HG03159 (cell line): Measurements from ENCODE around the gene SELENOV.

Experiments
- ATAC-seq: cut with Tn5 transposase; IDR thresholded peaks from one replicate; pipeline ENCODE4 v1.9.1; 2021; ENCODE audit warnings: mild to moderate bottlenecking, moderate library complexity; ENCODE audit not compliant: unreplicated experiment

Gene SELENOV

DNA sequence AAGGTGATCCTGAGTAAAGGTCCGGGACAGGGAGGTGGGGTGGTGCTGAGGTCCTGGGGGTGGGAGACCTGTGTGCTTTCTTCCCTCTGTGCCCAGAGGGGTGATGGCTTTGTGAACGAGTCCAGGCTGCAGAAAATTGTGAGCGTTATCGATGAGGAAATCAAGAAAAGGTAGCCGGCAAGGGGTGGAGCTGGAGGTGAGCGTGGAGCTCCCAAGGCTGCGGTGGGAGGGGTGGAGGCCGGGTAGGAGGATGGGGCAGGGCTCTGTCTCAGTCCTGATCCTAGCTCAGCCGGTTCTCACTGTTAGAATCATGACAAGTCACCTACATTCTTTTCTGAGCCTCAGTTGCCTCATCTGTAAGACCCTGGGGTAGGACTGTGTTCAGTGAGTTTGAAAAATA lies 4.0 kb downstream of the SELENOV start:
- ATAC-seq = no peak

DNA sequence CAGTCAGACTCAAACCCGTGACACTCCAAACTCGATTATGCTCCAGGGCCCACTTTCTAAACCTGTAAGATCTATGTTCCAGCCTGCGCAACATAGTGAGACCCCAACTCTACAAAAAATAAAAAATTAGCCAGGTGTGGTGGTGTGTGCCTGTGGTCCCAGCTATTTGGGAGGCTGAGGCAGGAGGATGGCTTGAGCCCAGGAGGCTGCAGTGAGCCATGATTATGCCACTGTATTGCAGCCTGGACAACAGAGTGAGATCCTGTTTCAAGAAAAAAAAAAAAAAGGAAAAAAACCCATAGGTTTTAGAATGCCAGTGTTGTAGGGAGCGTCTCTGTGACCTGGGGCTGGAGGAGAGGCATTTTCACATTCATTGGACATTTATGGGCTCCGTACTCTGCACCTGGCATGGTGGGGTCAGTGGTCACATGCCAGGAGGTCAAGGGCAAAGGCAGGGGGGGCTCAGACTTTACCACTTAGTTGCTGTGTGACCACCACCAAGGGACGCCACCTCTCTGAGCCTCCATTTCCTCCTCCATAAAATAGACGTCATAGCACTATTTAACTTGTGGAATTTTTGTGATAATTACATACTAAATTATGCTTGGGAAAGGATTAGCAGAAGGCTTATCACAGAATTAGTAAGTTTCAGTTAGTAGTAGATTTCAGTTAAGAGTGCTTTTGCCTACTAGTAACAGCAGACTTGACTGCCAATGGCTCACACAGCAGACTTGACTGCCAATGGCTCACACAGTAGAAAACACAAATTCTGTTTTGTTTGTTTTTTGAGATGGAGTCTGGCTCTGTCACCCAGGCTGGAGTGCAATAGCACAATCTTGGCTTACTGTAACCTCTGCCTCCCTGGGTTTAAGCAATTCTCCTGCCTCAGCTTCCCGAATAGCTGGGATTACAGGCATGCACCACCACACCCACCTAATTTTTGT lies 5.9 kb downstream of the SELENOV start:
- ATAC-seq = no peak

DNA sequence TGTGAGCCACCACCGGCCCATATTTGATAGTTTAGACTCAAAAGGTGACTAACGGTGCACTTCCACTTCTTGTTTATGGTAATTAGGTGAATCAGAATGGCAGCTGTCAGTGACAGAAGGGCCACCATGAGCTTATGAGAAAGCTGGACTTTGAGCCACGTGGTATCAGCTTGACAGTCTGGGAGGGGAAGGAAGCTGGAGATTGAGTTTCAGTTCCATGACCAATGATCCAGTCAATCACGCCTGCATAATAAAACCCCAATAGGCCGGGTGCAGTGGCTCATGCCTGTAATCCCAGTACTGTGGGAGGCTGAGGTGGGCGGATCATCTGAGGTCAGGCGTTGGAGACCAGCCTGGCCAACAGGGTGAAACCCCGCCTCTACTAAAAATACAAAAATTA lies 9.6 kb downstream of the SELENOV start:
- ATAC-seq = no peak

DNA sequence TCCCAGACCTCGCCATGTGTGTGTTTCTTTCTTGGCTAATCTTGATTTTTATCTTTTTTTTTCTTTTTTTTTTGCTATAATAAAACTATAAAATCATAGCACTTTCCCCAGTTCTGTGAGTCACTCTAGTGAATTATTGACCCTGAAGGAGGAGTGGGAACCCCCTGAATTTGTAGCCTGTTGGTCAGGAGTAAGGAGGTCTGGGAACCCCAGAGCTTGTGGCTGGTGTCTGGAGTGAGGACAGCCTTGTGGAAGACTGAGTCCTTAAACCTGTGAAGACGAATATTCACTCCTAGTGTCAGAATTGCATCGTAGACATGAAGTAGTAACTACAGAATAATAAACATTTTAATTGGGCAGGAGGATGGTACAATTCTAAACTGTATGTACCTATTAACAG lies 10.3 kb downstream of the SELENOV start:
- ATAC-seq = no peak

DNA sequence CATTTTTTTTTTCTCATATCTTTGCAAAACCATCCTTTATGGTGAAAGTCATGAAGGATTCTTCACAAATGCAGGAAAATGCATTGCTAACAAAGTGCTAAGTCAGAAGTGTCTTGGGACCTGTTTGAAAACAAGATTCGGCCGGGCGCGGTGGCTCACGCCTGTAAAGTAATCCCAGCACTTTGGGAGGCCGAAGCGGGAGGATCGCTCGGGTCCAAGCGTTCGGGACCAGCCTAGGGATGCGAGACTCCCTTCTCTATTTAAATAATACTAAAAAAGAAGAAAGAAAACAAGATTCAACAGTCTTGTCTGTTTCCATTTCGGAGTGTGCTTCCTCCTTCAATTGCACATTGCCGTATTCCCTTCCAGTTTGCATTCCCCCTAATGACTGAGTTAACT lies 16.9 kb downstream of the SELENOV start:
- no peak for ATAC-seq

DNA sequence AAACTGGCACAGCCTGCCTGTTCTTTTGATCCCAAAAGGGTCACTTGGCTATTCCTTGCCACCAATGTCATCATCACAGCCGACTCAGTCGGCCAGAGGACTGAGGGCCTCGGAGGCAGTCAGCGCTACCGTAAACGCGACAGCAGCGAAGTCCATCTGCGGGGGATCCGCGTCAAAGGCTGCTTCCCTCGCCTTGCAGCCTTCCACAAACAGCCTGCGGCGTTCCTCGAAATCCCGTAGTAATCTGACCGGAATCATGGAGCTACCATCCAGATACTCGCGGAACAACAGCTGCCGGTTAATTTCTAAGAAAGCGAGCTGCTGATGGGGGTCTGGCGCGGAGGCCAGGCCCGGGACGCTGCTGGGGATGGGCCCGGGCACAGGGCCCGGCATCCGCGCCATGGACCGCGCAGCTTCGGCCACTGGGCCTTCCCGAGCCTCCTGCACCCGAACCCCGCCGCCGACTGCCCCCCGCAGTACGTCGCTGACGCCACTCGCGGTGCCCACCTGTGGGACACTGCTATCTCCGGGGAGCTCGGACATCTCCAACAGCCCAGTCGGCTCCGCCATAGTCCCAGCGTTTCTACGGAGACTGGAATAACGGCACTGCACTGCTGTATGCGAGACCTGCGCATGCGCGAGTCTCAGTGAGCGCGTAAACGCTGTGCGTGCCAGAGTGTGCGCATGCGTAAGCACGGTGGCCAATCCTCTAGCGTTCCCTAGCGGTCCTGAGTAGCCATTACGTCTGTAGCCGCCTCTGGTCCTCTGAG lies 17.5 kb downstream of the SELENOV start, which contains the start of gene EID2B:
EID2B (minus strand) TSS at position 620 of the 770 bp plus-strand sequence; CDS start at position 570, 50 bp downstream.
- ATAC-seq = peak; percentile 94

DNA sequence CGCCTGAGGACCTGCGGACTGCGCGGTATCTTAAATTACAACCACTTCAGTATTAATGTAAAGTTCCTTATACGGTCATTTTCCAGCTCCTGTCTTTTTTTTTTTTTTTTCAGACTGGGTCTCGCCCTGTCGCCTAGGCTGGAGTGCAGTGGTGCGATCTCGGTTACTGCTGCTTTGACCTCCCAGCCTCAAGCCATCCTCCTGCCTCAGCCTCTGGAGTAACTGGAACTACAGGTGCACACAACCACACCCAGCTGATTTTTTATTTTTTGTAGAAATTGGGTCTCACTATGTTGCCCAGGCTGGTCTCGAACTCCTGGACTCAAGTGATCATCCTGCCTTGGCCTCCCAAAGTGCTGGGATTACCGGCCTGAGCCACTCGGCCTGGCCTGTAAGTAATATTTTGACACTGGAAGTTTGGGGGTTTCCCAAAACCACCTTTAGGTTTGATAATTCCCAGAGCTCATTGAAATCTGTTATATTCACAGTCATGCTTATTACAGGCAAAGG lies 18.1 kb downstream of the SELENOV start:
- ATAC-seq = peak; percentile 3

DNA sequence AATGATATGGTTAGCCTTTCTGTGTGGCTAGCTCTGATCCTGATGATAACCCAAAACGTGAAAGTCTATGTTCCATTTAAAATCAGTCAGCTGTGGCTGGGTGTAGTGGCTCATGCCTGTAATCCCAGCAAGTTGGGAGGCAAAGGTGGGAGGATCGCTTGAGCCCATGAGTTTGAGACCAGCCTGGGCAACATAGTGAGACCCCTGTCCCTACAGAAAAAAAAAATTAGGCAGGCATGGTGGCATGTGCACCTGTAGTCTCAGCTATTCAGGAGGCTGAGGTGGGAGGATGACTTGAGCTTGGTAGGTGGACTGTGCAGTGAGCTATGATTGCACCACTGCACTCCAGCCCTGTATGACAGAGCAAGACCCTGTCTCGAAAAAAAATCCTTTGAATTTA lies 18.9 kb downstream of the SELENOV start:
- no peak for ATAC-seq

DNA sequence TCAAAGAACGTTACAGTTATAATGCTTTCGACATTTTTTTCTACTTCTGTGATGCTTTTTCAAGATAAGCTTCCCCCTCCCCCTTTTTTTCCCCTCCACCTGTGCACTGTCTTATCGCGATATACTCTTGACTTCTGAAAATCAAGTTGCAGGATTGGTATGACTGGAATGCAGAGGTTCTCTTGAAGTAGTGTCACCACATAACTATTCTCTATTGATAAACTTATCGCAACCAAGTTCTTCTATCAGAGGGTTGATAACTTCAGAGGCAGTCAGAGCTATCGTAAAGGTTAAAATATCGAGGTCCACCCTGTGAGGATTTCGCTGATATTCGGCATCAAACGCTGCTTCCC lies 24.2 kb downstream of the SELENOV start:
- no peak for ATAC-seq

DNA sequence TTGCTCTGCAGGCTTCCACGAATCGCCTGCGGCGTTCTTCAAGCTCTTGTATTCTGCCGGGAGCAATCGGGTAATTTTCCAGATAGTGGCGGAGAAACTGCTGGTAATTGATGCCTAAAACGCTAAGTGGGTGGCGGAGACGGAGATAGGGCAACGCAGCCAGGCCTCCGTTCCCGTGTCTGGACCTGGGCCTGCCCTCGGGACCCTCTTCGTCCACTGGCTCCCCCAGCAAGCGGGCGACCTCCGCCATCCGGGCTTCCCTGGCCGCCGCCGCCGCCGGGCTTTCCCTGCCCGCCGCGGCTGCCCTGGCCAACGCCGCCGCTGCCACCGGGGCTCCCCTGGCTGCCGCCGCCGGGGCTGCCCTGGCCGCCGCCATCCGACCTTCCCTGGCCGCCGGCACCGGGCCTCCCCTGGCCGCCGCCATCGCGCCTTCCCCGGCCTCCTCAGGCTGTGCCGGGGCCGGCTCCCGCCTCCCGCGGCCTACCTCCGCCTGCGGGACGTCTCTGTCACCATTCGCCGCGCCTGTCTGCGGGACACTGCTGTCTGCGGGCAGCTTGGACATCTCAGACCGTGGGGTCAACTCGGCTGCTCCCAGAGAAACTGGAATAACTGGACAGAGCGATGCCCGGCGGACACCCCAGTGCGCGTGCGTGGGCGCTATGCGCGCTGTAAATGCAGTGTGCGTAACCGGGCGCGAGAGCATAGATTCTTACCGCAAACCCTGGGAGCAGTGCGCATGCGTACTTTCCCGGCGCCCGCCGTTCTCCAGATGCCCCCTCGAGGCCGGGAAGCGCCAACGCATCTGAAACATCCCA lies 24.8 kb downstream of the SELENOV start, which contains the start of gene EID2:
EID2 (minus strand) TSS at position 644 of the 815 bp plus-strand sequence; CDS start at position 562, 82 bp downstream.
- peak; percentile 85 for ATAC-seq

DNA sequence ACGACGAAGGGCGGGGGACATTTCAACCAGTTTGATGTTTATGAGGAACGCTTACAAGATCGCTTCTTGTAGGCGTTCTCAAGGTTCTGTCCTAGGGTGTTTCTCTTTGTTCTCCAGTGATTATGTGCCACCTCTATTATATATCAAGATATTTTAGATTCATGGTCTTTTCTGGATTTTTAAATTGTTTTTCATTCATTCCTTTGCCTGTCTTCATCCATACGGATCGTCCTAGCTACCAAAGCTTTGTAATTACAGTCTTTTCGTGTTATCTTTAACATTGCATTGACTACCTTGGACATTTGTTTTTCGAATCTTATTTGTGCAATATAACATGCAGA lies 25.4 kb downstream of the SELENOV start:
- no peak for ATAC-seq

DNA sequence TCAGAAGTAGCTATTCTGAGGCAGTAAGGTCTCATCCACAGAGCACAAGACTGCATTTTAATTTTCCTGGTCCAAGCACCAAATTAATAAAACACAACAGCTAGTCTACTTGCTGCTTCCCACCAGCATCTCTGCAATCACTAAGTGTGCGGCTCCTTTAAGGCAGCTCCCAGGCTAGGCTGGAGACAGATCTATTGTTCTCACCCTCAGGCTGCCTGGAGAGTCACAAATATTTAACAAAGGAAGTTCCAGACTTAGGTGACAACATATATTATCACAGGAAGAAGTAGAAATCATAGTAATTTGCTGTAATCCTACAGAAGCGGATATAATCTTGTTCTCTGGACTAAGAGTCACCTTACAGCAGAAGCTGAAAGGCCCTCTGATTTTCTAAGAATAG lies 27.3 kb downstream of the SELENOV start:
- no peak for ATAC-seq

DNA sequence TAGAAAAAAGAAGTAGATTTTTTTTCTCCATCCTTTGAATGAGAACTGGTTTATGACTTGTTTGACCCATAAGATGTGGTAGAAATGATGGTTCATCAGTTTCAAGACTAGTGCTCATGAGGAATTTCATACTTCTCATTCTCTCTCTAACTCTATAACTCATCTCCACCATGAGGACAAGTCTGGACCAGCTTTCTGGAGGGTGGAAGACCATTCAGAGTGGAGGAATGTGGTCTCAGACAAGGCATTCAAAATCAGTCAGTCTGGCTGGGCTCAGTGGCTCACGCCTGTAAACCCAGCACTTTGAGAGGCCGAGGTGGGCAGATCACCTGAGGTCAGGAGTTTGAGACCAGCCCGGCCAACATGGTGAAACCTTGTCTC lies 28.5 kb downstream of the SELENOV start:
- no peak for ATAC-seq

DNA sequence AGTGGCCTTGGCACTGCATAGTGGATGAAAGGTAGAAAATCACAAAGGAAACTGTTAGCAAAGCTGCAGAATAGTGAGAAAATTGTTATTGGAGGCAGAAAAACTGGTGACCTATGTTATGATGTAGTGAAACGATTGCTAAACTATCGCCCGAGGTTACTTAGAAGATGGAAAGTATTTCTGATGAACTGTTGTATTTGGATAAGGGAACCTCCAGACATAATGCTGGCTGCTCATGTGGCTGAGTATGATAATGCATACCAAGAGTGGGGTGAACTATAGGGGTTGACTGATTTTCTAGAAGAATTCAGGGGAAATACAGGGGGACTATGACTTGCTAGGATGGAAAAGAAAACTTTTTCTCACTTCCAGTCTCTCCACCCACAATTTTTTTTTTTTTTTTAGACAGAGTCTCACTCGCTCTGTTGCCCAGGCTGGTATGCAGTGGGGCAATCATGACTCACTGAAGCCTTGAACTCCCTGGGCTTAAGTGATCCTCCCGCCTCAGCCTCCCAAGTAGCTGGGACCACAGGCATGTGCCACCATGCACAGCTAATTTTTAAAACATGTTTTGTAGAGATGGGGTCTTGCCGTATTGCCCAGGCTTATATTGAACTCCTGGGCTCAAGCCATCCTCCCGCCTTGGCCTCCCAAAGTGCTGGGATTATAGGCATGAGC lies 29.4 kb downstream of the SELENOV start:
- ATAC-seq = no peak

DNA sequence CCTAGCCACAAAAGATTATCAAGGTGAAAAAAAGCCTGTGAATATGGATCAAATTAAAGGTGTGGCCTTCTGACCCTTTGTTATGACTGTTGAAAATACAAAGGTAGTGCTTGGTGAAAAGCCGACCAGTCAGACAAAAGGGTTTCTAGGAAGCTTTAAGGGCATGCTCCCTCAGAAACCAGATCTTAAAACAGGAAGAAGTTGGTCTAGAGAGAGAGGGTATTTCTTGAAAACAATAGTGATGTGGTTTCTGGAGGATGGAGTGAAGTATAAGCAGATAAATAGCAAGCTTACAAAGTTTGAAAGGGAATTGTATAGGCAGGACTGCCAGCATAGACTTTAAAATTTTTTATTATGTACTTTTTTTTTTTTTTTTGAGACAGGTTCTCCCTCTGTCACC lies 30.0 kb downstream of the SELENOV start:
- ATAC-seq = no peak

DNA sequence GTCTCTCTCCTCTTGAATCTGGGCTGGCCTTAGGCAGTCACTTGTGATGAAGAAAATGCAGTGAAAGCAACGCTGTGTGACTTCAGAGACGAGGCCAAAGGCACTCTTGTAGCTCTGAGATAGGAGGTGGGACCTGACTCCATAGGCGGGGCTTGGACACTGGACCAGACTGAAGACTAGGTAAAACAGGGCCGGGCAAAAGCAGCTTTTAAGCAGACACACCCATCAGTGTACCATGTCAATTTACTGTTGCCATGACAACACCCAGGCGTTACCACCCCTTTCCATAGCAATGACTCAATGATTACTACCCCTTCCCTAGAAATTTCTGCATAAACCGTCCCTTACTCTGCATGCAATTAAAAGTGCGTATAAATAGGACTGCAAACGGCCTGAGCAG lies 31.7 kb downstream of the SELENOV start:
- ATAC-seq = no peak

DNA sequence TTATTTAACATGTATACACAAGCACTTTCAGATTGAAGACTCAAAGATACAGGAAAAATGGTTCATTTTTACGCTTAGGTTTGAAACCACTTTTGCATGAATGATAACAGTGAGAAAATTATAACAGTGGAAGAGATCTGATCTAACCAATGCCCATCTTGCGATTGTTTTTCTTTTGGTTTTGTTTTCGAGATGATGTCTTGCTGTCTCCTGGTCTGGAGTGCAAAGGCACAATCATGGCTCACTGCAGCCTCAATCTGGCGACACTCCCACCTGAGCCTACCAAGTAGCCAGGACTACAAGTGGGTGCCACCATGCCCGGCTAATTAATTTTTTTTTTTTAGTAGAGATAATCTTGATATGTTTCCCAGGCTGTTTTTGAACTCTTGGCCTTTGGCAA lies 35.3 kb downstream of the SELENOV start:
- ATAC-seq = no peak

DNA sequence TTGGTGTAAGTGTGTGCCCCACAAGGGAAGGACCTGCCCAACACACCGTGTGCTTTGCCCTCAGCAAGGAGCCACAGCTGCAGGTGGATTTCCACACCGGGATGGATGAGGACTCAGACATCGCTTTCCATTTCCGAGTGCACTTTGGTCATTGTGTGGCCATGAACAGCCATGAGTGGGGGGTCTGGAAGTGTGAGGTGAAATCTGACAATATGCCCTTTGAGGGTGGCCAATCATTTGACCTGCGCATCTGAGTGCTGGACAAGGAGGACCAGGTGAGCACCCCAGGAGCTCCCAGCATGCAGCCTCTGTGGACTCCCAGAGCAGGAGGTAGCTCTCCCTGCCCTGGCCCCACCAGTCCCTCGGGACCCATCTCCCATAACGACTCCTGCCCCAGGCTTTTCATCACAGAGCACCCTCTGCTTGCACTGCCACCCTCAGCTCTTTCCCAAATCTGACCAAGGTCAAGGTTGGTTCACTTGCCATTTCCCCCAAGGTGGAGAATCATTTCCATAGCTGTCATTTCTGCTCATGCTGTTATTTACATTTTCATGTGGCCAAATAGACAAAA lies 38.2 kb downstream of the SELENOV start:
- ATAC-seq = no peak

DNA sequence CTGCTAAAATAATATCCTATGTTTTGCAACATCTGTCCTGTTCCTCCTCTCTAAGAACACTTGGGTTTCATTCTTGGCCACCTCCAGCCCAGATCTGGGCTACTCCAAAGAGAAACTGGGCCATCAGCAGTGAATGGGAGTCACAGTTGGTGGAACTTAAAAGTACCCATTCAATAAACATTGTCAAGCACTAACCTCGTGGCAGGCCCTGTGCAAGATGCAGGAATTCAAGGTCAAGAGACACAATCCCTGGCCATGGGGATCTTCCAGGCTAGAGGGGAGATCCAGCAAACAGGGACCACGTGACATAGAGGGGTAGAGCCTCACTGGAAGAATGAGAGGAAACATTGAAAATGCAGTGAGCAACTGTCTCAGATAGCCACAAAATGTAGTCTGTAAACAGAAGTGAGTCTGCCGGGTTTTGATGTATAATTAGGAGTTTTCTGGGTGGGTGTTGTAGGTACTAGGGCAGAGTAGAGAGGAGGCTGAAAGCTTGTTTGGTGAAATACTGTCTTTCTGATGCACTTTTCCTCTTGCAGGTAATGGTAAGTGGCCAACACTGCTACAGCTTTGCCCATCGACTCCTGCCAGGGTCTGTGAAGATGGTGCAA lies 39.9 kb downstream of the SELENOV start:
- ATAC-seq = no peak

DNA sequence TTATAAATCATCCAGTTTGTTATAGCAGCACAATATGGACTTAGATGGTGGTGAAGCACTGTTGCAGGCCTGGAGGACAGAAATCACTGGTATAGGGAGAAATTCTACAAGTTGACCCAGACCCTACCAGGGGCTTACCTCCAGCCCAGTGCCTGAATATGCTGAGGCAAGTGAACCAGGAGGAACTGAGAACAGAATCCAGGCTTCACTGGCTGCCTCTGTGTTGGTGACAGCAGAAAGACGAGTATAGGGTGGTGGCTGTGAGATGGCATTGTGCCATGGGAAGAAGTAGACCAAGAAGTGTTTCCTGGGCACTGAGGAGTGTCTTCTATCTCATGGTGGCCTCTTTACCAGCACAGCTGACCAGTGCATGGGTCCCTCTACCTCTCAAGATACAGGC lies 40.9 kb downstream of the SELENOV start:
- no peak for ATAC-seq
